ENCODE data around the gene CALHM1. TPM values are rescaled to one million over a fixed set of nuclear protein-coding genes. Genes with fewer than 3 reads are reported as not detected.

CALHM1 gene
- total and polyA plus RNA-seq, 4 donors, result not detected

DNA sequence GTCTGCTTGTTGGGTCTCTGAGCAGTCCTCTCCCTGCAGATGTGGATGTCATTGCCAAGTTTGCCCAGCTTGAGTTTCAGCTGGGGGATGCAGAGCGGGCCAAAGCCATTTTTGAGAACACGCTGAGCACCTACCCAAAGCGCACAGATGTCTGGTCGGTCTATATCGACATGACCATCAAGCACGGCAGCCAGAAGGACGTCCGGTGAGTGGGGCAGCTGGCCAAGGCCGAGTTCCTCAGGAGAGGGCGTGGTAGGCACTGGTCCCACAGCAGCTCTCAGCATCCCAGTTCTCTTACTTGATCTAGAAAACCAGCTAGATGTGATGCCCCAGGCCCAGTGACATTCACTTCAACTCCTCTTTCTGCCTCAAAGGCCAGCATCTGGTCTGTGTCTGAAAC, 14.2 kb downstream of the CALHM1 start (continued):
- no peak for TF ChIP-seq SP1 (IDR thresholded peaks at IDR 0.05)

DNA sequence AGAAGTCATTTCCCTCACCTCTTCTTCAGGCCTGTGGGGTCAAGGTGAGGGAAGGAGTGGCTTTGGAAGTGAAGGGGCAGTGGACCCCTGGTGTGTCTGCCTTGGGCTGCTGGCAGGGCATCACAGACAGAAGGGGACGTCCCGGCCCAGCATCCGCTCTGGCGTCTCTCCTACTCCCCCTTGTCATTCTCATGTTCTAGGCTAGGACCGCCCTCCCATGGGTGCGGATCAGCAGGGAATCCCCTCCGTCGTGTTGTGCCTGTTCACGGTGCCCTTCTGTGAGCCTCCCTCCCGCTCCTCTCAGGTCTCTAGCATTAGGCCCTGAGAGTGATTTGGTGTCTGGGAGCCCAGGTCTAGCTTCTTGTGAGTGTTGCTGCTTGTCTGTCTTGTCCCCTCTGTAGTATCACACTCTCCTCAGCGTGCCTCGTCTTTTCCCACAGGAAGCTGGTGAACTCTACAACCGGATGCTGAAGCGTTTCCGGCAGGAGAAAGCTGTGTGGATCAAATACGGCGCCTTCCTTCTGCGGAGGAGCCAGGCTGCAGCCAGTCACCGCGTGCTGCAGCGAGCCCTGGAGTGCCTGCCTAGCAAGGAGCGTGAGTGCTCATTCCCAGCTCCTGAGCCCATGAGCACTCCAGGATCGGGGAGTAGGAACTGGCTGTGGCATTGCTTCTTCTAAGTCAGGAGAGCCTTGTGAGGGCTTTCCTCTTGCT, 15.1 kb downstream of the CALHM1 start:
- TF ChIP-seq, protein P1, sequence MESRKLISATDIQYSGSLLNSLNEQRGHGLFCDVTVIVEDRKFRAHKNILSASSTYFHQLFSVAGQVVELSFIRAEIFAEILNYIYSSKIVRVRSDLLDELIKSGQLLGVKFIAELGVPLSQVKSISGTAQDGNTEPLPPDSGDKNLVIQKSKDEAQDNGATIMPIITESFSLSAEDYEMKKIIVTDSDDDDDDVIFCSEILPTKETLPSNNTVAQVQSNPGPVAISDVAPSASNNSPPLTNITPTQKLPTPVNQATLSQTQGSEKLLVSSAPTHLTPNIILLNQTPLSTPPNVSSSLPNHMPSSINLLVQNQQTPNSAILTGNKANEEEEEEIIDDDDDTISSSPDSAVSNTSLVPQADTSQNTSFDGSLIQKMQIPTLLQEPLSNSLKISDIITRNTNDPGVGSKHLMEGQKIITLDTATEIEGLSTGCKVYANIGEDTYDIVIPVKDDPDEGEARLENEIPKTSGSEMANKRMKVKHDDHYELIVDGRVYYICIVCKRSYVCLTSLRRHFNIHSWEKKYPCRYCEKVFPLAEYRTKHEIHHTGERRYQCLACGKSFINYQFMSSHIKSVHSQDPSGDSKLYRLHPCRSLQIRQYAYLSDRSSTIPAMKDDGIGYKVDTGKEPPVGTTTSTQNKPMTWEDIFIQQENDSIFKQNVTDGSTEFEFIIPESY (IDR thresholded peaks at IDR 0.05), result no peak
- TF ChIP-seq, protein P2, sequence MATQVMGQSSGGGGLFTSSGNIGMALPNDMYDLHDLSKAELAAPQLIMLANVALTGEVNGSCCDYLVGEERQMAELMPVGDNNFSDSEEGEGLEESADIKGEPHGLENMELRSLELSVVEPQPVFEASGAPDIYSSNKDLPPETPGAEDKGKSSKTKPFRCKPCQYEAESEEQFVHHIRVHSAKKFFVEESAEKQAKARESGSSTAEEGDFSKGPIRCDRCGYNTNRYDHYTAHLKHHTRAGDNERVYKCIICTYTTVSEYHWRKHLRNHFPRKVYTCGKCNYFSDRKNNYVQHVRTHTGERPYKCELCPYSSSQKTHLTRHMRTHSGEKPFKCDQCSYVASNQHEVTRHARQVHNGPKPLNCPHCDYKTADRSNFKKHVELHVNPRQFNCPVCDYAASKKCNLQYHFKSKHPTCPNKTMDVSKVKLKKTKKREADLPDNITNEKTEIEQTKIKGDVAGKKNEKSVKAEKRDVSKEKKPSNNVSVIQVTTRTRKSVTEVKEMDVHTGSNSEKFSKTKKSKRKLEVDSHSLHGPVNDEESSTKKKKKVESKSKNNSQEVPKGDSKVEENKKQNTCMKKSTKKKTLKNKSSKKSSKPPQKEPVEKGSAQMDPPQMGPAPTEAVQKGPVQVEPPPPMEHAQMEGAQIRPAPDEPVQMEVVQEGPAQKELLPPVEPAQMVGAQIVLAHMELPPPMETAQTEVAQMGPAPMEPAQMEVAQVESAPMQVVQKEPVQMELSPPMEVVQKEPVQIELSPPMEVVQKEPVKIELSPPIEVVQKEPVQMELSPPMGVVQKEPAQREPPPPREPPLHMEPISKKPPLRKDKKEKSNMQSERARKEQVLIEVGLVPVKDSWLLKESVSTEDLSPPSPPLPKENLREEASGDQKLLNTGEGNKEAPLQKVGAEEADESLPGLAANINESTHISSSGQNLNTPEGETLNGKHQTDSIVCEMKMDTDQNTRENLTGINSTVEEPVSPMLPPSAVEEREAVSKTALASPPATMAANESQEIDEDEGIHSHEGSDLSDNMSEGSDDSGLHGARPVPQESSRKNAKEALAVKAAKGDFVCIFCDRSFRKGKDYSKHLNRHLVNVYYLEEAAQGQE (IDR thresholded peaks at IDR 0.05), result no peak
- no peak for TF ChIP-seq FOXA1 (IDR thresholded peaks at IDR 0.05)
- no peak for TF ChIP-seq SP1 (IDR thresholded peaks at IDR 0.05)
- TF ChIP-seq, protein P3, sequence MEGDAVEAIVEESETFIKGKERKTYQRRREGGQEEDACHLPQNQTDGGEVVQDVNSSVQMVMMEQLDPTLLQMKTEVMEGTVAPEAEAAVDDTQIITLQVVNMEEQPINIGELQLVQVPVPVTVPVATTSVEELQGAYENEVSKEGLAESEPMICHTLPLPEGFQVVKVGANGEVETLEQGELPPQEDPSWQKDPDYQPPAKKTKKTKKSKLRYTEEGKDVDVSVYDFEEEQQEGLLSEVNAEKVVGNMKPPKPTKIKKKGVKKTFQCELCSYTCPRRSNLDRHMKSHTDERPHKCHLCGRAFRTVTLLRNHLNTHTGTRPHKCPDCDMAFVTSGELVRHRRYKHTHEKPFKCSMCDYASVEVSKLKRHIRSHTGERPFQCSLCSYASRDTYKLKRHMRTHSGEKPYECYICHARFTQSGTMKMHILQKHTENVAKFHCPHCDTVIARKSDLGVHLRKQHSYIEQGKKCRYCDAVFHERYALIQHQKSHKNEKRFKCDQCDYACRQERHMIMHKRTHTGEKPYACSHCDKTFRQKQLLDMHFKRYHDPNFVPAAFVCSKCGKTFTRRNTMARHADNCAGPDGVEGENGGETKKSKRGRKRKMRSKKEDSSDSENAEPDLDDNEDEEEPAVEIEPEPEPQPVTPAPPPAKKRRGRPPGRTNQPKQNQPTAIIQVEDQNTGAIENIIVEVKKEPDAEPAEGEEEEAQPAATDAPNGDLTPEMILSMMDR (IDR thresholded peaks at IDR 0.05; ENCODE audit: low read depth, low read length, missing input control), result no peak
- no peak for TF ChIP-seq JUND (IDR thresholded peaks at IDR 0.05)
- no peak for TF ChIP-seq GABPA (IDR thresholded peaks at IDR 0.05 in 1 of 2, conservative IDR thresholded peaks at IDR 0.05 in 1 of 2)
- TF ChIP-seq HNF4A (conservative IDR thresholded peaks at IDR 0.05), result no peak
- TF ChIP-seq HNF4G (IDR thresholded peaks at IDR 0.05), result no peak
- TF ChIP-seq TAF1 (conservative IDR thresholded peaks at IDR 0.05), result no peak
- TF ChIP-seq YY1 (IDR thresholded peaks at IDR 0.05), result no peak
- TF ChIP-seq, protein P4, sequence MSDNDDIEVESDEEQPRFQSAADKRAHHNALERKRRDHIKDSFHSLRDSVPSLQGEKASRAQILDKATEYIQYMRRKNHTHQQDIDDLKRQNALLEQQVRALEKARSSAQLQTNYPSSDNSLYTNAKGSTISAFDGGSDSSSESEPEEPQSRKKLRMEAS (IDR thresholded peaks at IDR 0.05), result no peak
- TF ChIP-seq, protein P5, sequence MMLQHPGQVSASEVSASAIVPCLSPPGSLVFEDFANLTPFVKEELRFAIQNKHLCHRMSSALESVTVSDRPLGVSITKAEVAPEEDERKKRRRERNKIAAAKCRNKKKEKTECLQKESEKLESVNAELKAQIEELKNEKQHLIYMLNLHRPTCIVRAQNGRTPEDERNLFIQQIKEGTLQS (IDR thresholded peaks at IDR 0.05), result no peak
- TF ChIP-seq EGR1 (IDR thresholded peaks at IDR 0.05; ENCODE audit: low read depth in 2 of 2), result no peak
- no peak for TF ChIP-seq NR2F2 (IDR thresholded peaks at IDR 0.05)
- TF ChIP-seq FOXA2 (IDR thresholded peaks at IDR 0.05), result no peak
- no peak for TF ChIP-seq RXRA (IDR thresholded peaks at IDR 0.05)
- TF ChIP-seq RAD21 (IDR thresholded peaks at IDR 0.05), result no peak
- WGBS, result 93% methylated on average over 23 of the region's 23 CpGs
- Histone ChIP-seq H3K36me3 (ENCODE audit: control insufficient read depth in 4 of 4, insufficient read depth in 3 of 4, low read depth in 1 of 4, low read length in 3 of 4) (peaks cover 10 to 84% (median 44%) of the 10 kb centered on the region in 4 donors), H3K27ac (ENCODE audit: low read depth in 1 of 2, low read length in 2 of 2) (no peak overlapping the region), H3K27me3 (ENCODE audit: control insufficient read depth in 4 of 4, insufficient read depth in 4 of 4, low read length in 3 of 4) (no peaks in the 10 kb centered on the region), H3K9ac (ENCODE audit: low read depth in 1 of 2, low read length in 2 of 2) (no peak overlapping the region), H3K4me1 (ENCODE audit: control insufficient read depth in 4 of 4, insufficient read depth in 4 of 4, low read length in 3 of 4) (no peaks in the 10 kb centered on the region), H3K9me3 (ENCODE audit: control insufficient read depth in 4 of 4, low read length in 3 of 4) (no peaks in the 10 kb centered on the region), H3K4me3 (ENCODE audit: low read depth in 1 of 3, low read length in 3 of 3) (no peak overlapping the region)
- DNase-seq (ENCODE audit: low spot score), result no peak
